GM18873 (cell line): ENCODE measurements around the gene RGS7.
"Not testable (repeated sequence)": the region's sequence is repeated elsewhere in the genome, so short reads cannot be mapped to it uniquely, and the experiment has no call there.

Experiments
- ATAC-seq: cut with Tn5 transposase; IDR thresholded peaks from one replicate; pipeline ENCODE4 v1.9.1; 2021; ENCODE audit warnings: mild to moderate bottlenecking, moderate library complexity, moderate number of reproducible peaks; ENCODE audit not compliant: unreplicated experiment, low FRiP score

The RGS7 gene

DNA sequence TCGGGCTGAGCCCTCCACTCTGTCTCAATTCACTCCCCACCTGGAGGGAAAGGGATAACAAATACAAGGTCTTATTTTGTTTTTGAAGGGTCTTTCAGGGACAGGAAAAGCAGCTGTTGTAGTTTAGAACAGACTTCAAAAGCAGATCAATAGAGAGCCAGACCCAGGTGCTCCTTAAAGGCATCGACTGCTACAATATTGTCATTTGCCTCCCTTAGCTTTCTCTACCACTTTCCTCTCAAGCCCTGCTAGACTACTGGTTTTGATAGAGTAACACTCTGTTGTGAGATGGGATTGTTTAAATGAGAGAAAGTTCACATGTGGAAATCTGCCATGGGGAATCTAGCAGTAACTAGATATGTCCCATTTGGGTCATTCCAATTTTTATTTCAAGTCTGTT, 24.0 kb downstream of the RGS7 start:
- no peak for ATAC-seq

DNA sequence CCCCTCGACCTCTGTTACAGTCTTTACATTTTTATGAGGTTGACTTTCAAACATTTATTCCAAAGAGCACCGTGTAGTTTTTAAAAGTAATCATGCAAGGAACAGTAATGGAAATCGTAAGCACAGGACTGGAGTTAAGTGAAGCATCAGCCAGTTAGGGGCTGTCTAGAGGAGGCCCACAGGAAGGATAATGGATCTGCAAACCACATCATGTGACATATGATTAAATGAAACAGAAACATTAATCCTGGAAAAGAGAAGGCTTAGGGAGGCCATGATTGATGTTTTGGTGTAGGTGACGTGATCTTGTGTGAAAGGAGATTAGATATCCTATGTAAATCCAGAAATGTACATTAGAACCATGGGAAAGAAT, 25.0 kb downstream of the RGS7 start:
- ATAC-seq, result no peak

DNA sequence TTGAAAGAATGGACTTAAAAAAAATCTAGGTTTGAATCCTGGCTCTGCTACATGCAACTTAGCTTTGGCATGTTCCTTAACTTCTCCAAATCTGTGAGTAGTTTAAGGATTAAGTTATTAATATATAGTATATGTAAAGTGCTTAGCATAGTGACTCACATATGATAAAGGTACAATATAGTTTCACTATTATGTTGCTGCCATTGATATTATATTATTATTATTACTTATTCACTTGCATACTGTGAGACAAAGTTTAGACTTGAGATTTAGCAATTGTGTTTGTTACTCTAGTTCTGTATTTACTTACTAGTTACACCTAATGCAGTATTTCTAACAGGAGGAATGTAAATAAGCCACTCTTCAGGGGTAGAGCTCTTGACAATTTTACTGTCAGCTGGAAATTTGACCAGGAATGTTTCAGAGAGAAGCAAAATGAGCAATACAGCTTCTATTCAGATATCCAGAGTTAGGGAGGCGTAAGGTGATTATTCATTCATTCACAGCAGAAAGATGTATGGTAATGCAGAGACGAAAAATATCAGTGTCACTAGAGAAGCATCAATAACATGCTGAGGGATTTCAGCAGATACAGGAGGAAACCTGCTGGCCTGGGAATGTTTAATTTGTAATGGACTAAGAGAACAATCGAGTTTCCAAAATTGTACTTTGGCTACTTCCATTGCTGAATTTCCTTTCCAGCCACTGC, 25.5 kb downstream of the RGS7 start:
- ATAC-seq, result no peak

DNA sequence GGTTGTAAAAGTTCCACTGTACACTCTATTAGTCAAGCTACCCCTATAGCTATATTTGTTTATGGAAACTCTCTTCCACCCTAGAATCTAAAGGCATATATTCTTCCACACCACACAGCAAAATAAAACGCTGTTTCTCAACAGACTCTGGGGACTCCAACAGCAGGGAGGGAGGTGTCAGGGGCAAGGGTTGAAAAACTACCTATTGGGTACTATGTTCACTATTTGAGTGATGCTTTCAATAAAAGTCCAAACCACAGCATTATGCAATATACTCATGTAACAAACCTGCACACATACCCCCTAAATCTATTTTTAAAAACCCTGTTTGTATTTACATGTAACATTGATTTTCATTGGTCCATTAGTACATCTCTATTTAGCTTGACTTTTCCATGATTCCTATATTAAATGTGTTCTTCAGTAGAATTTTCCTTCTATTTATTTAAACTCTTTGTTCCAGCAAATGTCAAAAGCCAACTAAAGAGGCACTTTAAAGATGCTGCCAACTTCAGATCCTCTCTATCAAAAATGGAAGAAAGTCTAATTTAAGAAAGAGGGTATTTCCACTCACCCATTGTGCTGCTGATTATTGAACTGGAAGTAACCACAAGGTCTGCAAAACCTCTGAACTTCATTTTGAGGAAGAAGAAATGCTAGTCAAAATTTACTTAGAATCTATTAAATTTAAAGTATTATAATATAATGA, 26.2 kb downstream of the RGS7 start:
- ATAC-seq, result no peak

DNA sequence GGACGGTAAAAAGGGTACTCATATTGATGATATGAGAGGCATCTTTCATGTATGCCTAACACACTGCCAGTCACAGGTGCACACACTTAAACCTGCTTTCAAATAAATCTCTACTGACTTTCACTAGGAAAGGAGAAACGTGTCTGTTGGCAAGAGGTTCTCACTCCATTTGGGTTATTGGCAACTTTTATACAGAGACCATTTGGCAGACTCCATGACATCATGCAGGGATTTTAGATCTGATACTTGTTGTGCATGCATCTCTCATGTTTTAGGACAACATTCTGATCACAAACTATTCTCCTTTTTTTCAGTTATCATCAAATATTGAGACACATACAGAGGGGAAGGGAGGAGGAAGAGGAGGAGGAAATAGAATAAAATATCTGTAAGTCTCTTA, 31.5 kb downstream of the RGS7 start:
- no peak for ATAC-seq

DNA sequence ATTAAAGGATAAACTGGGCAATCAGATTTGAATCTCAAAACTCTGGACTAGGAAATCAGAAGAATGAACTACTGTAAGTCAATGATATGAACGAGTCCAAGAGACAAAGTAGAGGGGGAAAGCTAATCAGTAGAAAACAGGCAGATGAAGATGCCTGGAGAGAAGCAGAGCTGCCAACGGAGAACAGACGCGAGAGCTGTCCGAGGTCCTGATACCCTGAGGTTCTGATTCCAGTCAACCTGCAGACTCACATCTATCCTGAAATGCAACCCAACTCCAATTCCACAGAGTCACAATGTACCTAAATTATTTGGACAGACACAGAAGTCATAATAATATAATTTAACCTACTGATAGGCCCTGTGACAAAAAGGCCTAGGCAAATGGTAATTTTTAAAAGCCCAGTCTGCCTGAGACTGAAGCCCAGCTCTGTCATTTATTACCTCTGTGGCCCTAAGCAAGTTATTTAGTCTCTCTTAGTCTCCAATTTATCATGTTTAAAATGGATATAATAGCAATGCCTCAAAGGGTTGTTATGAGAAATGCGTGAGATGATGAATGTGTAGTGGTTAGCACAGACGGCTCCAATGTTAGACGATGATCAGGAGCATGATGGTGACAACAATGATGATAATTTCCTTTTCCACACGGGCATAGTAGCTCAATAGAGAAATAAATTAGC, 33.4 kb downstream of the RGS7 start:
- ATAC-seq, result no peak

DNA sequence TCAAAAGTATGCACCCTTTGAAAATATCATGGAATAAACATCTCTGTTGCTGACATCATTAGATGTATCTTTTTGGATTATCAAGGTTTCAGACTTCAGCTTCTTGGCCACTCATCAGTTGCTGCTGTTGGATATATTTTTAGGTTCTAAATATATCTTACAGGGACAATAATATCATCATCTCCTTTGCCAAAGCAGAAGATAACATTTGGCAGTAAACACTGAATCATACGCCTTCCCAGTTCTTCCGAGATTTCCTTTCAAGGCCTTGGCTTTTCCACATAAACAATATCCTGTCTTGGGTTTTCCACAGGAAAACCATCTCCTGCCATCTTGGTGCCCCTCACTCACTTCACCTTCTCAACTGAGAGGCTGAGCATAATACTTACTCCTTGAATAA, 39.3 kb downstream of the RGS7 start:
- no peak for ATAC-seq

DNA sequence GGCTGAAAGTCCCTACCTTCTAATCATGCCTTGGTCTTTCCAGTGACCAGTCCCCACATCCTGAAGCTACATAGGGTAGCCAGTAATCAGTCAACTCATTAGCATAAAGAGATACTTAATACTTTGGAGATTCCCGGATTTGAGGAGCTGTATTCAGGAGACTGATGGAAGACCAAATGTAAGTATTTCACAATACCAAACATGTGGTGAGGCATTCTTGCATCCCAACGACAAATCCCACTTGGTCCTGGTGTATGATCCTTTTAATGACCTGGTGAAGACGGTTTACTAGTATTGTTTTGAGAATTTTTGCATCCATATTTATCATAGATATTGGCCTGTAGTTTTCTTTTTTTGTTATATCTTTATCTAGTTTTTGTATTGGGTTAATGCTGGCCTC, 40.6 kb downstream of the RGS7 start:
- no peak for ATAC-seq

DNA sequence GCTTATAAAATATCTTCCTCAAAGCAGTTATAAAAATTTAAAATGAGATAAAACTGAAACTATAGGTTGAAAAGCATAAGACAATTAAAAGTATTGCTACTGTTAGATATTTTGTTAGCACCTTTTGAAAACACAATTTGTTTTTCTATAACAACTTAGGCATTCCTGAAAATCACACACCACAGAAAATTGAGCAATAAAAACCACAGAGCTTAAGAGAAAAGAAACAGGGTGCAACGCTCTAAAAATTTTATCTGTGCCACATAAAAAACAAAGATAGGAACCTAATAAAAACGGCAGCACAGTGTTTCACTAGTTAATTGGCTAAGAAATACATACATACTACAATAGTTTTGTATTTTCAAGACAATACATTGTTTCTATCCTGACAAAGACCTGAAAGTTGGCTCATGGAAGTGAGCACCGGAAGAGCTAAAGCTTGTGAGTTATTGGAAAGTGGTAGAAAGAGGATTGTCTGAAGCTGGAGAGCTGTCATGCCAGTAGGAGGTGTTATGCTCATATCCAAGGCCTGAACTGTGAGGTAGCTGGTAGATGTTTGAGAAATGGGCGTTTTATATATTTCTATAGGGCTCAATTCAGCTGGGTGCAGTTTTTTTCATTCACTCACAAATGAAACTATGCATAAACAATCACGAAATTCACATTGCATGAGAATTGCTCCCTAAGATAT, 45.8 kb downstream of the RGS7 start:
- no peak for ATAC-seq

DNA sequence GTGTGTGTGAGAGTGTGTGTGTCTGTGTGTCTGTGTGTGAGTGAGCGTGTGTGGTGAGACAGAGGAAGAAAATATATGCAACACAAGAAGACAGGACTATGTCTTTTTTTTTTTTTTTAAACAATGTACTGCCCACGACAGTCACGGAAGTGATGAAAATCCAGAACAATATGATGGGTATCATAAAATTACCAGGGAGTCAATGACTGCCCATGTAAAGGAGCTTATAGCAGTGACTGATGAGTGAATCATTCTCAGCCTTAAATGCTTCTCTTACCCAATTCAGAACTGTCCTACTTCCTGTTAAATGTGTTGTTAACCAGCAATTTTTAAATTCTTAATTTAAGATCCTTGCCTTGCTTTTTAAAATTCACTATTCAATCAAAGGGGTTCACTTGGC, 46.6 kb downstream of the RGS7 start:
- no peak for ATAC-seq

DNA sequence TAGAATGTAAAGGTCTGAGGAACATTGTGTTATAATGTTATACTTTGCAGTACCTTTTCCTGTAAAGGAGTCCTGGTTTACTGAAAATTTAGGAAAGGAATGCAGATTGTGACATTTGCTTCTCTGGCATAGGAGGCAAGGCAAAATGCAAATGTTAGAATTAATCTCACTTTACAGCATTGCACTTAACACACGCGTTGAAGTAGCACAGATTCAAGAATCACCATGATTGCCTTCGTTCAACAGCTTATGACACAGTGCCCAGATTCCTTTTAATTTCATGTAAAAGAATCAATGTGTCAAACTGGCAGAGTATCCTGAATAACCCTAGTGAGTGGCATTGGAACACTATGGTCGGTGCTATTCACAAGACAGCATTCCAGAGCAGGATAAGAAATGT, 47.4 kb downstream of the RGS7 start:
- ATAC-seq, result no peak

DNA sequence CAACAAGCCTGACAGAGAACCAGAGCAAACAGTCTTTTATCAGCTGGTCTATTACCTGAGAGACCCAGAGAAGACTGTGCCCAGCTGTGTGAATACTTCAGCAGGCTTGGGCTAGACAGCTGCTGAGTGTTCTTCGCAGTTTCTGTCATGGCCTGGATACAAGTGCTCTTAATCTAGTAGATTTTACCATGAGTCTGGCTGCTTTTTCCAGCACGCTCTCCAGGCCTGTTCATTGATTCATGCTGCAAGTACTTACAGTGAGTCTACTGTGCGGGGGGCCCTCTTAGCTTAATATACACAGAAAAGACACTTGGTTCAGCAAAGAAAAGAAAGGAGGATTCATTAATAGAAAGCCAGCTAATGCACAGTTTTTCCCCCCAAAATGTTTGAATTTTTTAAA, 48.5 kb downstream of the RGS7 start:
- ATAC-seq, result no peak

DNA sequence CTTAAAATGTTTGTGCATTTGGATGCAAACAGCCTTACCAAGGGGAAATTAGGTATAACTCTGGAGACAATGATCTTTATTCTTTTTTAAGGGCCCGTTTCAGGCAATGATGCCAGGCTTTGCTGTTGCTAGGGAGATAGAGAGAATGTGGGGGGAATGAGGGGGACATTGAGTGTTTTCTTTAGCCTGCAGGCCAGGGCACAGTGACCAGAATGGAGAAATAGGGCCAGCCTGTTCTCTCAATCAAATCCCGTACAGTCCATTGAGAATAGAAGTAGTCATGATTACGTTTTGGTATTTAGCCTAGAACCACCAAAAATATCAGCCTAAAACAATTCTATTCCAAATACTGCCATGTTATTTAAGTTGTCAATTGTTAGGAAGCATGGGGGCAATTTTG, 49.0 kb downstream of the RGS7 start:
- no peak for ATAC-seq

DNA sequence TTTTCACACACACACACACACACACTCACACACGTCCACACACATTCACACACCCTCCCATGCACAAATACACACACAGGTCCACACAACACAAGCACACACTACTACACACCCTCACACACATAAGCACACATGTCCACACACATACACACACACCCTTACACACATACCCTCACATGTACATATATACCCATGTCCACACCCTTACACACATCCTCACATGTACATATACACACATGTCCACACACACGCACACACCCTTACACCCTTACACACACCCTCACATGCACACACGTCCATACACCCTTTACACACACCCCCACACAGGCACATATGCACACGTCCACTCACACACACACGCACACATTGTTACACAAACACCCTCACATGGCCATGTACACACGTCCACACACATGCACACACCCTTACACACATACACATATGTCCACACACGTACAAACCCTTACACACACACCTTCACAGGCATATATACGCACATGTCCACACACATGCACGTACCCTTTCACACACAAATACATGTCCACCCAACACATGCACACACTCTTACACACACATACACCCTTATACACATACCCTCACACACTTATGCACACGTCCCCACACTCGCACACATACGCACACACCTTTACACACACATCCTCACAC, 50.7 kb downstream of the RGS7 start:
- ATAC-seq, result no peak

DNA sequence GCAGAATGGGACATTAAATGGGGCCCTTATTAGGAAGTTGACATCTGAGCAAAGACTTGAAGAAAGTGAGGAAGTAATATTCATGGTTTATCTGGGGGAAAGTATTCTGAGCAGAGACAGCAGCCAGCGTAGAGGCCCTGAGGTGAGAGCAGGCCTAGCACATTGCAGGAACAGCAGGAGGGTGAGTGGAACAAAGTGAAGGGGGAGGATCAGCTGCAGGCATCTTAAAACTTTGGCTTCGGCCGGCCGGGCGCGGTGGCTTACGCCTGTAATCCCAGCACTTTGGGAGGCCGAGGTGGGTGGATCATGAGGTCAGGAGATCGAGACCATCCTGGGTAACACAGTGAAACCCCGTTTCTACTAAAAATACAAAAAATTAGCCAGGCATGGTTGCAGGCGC, 55.0 kb downstream of the RGS7 start:
- not testable (repeated sequence) for ATAC-seq

DNA sequence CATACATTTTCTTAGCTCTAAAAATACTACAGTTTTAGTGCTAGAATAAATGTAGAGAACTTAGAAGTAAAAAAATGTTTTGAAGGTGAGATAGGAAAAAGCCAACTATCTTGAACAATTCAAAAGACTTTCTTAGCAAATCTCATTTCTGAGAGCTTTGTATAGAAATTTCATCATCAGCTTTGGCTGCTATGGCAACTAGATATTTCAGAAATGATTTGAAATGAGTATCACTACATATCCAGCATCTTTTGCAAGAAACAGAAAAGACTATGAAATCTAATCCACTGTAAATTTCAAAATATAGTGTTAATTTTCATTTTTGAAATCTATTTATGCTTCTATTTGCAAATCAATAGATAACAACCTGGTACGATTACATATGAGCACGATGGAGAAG, 57.7 kb downstream of the RGS7 start:
- ATAC-seq, result no peak

DNA sequence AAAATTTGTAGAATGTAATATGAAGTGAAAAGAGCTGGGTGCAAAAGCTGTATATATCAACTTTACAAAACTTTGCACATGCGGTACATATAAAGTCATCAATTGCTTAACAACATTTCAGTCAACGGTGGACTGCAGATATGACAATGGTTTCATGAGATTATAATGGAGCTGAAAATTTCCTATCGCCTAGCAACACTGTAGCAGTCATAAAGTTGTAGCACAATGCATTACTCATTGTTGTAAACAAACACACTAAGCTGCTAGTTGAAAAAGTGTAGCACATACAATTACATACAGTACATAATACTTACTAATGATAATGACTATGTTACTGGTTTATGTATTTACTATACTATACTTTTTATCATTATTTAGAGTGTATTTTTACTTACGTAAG, 64.0 kb downstream of the RGS7 start:
- ATAC-seq, result no peak

DNA sequence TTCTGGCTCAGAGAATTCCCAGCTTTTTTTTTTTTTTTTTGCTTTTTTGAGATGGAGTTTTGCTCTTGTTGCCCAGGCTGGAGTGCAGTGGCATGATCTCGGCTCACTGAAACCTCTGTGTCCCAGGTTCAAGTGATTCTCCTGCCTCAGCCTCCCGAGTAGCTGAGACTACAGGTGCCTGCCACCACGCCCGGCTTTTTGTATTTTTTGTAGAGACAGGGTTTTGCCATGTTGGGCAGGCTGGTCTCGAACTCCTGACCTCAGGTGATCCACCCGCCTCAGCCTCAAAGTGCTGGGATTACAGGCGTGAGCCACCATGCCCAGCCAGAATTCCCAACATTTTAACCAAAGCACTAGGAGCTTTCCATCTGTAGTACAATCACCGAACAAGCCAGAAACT, 65.5 kb downstream of the RGS7 start:
- ATAC-seq, result not testable (repeated sequence)

DNA sequence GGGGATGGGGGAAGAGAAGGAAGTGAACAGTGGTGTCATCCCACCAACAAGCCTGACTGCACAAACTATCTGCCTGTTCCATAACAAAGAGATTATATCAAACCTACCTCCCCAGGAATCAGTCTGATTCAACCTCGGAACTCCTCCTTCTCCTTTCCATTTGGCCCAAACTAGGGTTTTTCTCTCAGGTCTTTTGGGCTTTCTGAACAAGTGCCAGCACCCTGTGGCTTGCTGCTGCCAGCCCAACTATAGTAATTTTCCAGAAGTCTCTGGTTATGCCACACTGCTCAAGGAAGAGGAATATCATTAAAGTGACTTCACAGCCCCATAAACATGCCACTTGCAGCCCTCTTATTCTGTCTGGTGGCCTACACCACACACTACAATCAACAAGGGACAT, 70.5 kb downstream of the RGS7 start:
- ATAC-seq, result no peak

DNA sequence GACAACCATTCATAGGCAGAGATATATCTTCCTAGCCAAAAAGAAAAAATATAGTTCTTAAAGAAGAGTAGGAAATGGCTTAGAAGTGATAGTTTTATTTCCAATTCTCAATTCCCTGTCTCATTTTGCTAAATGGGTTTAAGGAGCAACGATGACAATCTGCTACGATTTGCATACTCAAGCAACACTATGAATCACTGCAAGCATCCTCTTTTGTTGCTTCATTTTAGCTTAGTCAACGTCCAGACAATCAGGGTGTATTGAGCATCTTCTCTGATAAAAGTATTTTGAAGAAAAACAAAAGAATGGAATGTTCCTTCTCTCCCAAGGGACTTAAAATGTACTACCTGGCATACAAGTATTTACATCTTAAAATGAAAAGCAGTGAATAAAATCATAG, 80.6 kb downstream of the RGS7 start:
- no peak for ATAC-seq

DNA sequence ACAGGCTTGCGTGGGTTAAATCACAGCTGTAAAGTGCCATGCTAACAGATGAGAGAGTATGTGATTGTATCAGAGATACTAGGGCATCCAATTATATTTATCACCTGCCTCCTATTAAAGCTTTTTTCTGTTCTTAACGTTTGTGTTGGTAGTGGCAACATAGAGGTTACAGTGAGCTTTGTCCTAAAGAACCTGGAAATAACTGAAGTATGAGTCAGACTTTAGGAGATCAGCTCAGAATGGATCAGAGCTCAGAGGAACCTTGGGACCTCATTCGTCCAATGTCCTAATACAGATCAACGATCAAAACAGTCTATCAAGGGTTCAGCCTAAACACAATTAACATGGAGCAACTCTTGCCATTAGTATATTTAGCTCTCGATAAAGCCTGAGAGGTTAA, 81.0 kb downstream of the RGS7 start:
- ATAC-seq, result no peak
